Measurements from ENCODE around the gene GAS5.

GAS5 gene

DNA sequence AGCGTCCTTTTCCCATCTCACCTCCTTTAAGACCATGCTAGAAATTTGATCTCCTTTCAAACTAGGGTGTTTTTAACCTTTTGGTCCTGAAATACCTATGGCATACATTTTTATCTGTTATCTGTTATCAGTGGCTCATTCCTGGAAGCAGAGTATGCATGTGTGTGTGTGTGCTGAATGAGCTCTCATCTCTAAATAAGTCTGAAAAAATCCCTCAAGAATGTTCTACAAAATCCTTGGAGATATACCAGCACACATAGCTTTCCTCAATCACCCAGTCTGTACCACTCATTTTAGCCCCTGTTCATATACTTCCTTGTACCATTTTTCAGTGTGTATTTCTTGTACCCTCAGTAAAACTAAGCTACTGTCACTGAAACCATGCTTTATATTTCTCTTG, 49.3 kb downstream of the GAS5 start:
- Mint-ChIP-seq H3K27ac (no peak overlapping the region), H3K27me3 (no peaks in the 10 kb centered on the region), H3K4me3 (no peak overlapping the region), H3K4me1 (peaks cover 54% of the 10 kb centered on the region), H3K9me3 (no peaks in the 10 kb centered on the region)
- ATAC-seq, result no peak
- DNase-seq, result no peak

Measured in stimulated activated naive CD8-positive, alpha-beta T cell treated with anti-CD3 and anti-CD28 coated beads, Interleukin-15, amount 100 ng/mL, for 72 hours (primary cell).